Mucosa of rectum (tissue), 2 donors: ENCODE measurements around the gene MAS1L.

ENCODE experiments used
- H3K27ac ChIP-seq, 2 donors: one replicate each; pipeline ENCODE4 v1.7.0; 2013; ENCODE audit warnings: inconsistent platforms in 2 of 2, low read depth in 2 of 2, low read length in 2 of 2
- H3K27me3 ChIP-seq, 2 donors: one replicate each; pipeline ENCODE4 v1.7.0; 2013; ENCODE audit warnings: low read length in 2 of 2; ENCODE audit not compliant: control insufficient read depth in 2 of 2, insufficient read depth in 2 of 2
- H3K36me3 ChIP-seq, 2 donors: one replicate each; pipeline ENCODE4 v1.7.0; 2013; ENCODE audit warnings: low read length in 2 of 2; ENCODE audit not compliant: control insufficient read depth in 2 of 2, insufficient read depth in 2 of 2
- H3K4me1 ChIP-seq, 2 donors: one replicate each; pipeline ENCODE4 v1.7.0; 2013; ENCODE audit warnings: low read length in 2 of 2, mild to moderate bottlenecking in 1 of 2; ENCODE audit not compliant: control insufficient read depth in 2 of 2, insufficient read depth in 2 of 2
- H3K4me3 ChIP-seq, 2 donors: one replicate each; pipeline ENCODE4 v1.7.0; 2013; ENCODE audit warnings: low read length in 2 of 2
- H3K9ac ChIP-seq, 2 donors: one replicate each; pipeline ENCODE4 v1.7.0; 2013; ENCODE audit warnings: low read length in 2 of 2, low read depth in 1 of 2, mild to moderate bottlenecking in 1 of 2
- H3K9me3 ChIP-seq, 2 donors: one replicate each; pipeline ENCODE4 v1.7.0; 2013; ENCODE audit warnings: low read length in 2 of 2; ENCODE audit not compliant: control insufficient read depth in 2 of 2
- donor health status: healthy.
- donor health status: Normal muscosa, but diverticular disease.

MAS1L gene

DNA sequence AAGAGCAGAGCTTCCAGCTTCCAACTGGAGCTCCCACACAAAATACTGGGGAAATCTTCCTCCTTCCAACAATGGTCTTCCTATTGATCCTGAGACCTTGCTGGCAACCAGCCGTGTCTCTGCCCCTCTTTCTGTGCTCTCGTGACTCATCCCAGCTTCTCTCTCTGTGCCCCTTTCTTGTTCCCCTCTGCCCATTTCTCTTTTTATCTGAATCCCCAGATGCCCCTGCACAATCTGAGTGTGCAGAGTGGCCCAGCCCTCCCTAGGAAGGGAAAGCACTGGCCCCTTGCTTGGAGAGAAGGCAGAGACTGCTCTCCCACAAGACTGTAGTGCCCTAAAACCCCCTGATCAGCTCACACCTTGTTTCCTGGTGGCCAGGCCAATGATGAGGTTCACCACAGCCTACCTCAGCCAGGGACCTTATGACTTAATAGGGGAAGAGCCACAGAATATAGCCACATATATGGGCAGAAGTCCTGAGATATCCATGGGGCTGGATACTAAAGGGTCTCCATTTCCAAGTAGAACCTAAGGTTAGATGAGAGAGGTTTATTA lies 23.1 kb upstream of the MAS1L start:
- no peaks in the 10 kb centered on the region for H3K4me1 ChIP-seq
- no peaks in the 10 kb centered on the region for H3K36me3 ChIP-seq
- no peak overlapping the region for H3K4me3 ChIP-seq
- H3K27me3 ChIP-seq: no peaks in the 10 kb centered on the region
- no peaks in the 10 kb centered on the region for H3K9me3 ChIP-seq
- H3K27ac ChIP-seq: no peak overlapping the region
- no peak overlapping the region for H3K9ac ChIP-seq

DNA sequence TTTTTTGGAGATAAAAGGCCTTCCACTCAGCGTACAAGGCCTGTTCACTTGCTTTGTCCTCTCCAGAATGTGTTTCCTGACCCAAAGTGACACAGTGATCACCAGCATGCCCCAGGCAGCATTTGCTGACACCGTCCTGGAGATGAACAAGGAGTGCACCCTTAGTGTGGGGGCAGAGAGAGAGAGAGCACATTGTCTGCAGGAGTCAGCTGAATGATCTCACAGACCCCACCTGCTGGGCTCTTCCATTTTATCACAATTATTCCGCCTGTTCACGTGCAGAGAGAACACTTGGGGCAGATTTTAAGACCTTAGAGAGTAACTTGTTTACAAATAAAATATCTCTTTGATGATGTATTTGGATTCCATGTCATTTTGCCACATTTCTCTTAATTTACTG lies 22.4 kb upstream of the MAS1L start:
- Histone ChIP-seq H3K9ac (no peak overlapping the region), H3K9me3 (no peaks in the 10 kb centered on the region), H3K4me3 (no peak overlapping the region), H3K36me3 (no peaks in the 10 kb centered on the region), H3K27me3 (no peaks in the 10 kb centered on the region), H3K4me1 (no peaks in the 10 kb centered on the region), H3K27ac (no peak overlapping the region)

DNA sequence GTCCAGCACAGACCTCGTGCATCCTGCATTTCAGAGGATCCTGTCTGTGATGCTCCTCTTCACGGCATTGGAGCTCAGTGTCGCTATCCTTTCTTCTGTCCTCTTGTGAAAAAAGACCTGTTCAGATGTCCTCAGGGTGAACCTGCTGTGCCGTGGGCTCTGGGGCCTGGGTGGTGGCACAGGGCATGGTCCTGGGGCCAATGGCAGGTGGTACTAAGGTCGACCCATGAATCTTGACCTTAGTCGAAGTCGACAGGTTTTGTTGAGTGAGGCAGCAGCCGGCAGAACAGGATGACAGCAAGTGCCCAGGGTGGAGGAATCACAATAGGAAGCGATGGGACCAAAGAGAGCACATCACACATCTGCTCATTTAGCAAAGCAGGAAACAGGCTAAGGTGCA lies 22.0 kb upstream of the MAS1L start:
- no peaks in the 10 kb centered on the region for H3K36me3 ChIP-seq
- H3K4me3 ChIP-seq: no peak overlapping the region
- H3K9ac ChIP-seq: no peak overlapping the region
- H3K27me3 ChIP-seq: no peaks in the 10 kb centered on the region
- H3K27ac ChIP-seq: no peak overlapping the region
- H3K9me3 ChIP-seq: no peaks in the 10 kb centered on the region
- H3K4me1 ChIP-seq: no peaks in the 10 kb centered on the region

DNA sequence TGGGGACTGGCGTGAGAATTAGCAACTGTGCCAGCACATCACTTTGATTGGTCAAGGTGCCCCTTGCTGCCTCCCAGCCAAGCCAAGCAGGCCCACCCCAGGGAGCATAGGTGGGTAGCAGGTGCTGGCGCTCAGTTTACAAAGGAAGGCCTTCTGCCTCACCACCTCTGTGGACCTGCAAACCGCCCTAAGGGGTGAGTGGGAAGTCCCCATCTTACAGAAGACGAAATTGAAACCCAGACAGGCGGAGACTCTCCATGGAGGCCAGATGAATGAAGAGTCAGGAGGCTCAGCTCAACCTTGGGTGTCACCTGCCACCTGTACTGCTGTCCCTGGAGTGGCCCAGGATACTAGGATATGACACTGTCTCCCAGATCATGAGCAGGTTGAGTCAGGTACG lies 21.5 kb upstream of the MAS1L start:
- H3K27ac ChIP-seq: no peak overlapping the region
- no peak overlapping the region for H3K4me3 ChIP-seq
- no peak overlapping the region for H3K9ac ChIP-seq
- H3K4me1 ChIP-seq: no peaks in the 10 kb centered on the region
- no peaks in the 10 kb centered on the region for H3K9me3 ChIP-seq
- H3K27me3 ChIP-seq: no peaks in the 10 kb centered on the region
- no peaks in the 10 kb centered on the region for H3K36me3 ChIP-seq

DNA sequence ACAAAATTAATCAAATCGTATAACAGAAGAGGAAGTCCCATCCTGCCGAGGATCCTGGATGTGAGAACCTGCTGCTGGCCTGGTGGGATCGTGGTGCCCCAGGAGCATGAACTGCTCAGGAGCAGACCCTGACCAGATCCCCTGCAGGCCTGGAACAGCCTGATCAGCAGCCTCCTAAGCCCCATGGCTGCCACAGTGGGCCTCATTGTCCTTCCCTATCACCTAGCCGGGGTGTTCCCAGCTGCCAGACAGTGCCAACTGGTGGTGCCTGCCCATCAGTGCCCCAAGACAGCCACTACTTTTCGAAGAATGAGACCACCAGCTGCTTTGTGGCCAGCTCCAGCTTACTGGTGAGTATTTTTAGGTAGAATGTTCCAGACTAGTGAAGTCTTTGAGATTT lies 19.6 kb upstream of the MAS1L start:
- no peaks in the 10 kb centered on the region for H3K36me3 ChIP-seq
- no peak overlapping the region for H3K27ac ChIP-seq
- no peaks in the 10 kb centered on the region for H3K4me1 ChIP-seq
- no peaks in the 10 kb centered on the region for H3K27me3 ChIP-seq
- no peaks in the 10 kb centered on the region for H3K9me3 ChIP-seq
- H3K4me3 ChIP-seq: no peak overlapping the region
- no peak overlapping the region for H3K9ac ChIP-seq

DNA sequence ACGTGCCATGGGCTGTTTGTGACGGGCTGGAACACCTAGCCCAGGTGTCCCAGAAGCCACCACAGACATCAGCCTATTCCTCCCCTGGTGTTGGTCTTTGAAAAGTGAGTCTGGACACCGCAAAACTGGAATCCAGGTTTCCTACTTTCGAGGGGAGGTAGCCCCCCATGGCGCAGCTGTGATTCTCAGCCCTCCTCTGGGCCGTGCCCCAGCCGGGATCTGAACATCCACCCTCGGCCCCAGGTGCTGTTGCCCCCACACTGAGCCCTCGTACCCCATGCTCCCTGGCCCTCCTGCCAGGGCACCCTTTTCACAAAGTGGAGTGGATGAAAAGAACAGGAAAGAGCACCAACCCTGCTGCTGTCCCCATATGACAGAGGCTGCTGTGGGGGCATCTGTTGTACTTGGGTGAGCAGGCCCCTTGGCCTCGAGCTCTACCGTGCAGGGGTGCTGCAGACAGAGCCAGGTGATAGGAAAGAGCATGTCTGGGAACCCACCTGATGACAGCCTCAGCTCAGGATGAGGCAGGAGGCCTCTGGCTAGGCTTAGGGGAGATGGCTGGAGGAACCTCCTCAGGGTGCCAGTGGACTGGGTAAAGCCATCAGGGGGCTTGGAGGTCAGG lies 18.8 kb upstream of the MAS1L start:
- Histone ChIP-seq H3K27ac (no peak overlapping the region), H3K9me3 (no peaks in the 10 kb centered on the region), H3K27me3 (no peaks in the 10 kb centered on the region), H3K9ac (no peak overlapping the region), H3K4me1 (no peaks in the 10 kb centered on the region), H3K36me3 (no peaks in the 10 kb centered on the region), H3K4me3 (no peak overlapping the region)

DNA sequence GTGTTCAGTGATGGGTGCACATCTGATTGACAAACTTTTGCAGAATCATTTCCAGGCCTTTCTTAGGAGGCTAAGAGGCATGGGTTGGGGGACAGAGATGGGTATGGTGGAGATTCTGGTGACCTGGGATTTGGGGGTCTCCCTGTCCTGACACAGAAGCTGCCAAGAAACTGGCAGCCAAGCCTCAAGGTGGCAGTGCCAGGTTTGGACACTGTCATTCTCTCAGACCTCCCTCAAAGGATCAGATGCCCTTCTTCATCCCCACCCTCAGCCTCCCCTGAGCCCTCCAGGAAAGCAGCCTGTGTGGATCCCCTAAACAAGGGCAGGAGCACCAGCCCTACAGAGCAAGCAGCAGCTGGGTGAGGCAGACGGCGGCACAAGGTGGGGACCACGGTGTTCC lies 18.1 kb upstream of the MAS1L start:
- Histone ChIP-seq H3K4me3 (no peak overlapping the region), H3K36me3 (no peaks in the 10 kb centered on the region), H3K9me3 (no peaks in the 10 kb centered on the region), H3K27ac (no peak overlapping the region), H3K4me1 (no peaks in the 10 kb centered on the region), H3K9ac (no peak overlapping the region), H3K27me3 (no peaks in the 10 kb centered on the region)

DNA sequence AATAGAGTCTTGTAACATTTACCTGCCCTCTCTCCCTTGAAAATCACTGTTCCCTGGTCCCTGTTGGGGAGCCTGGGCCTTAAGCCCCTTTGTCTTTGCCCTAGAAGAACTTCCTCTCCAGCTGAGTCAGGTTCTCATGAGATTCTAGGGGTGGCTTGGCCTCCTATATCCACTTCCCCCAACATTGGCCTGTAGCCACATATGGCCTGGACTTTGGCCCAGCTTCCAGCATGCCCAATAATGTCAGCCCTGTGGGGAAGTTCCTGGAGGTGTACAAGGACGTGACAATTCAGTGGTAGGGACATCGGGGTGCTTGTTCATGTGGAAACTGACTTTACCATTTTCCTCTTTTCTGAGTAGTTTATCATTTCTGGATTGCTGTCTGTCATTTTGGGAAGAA lies 17.2 kb upstream of the MAS1L start:
- Histone ChIP-seq H3K4me3 (no peak overlapping the region), H3K27me3 (peaks cover 0 to 3% of the 10 kb centered on the region in 2 donors), H3K9ac (no peak overlapping the region), H3K36me3 (no peaks in the 10 kb centered on the region), H3K4me1 (no peaks in the 10 kb centered on the region), H3K27ac (no peak overlapping the region), H3K9me3 (no peaks in the 10 kb centered on the region)

DNA sequence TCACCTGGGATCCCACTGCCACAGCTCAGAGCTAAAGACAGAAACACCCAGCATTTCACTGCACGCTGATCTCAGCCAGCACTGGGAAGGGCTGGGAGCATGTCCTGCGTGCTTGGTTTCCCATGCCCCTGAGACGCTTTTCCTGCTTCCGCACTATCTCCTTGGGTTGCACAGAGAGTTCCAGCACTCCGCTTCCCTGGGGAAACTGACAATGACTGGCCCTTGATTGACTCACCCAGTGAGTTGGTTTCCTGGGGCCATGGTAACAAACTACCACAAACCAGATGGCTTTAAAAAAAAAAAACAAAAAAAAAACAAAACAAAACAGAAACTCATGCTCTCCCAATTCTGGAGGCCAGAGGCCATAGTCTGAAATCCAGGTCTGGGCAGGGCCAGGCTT lies 14.8 kb upstream of the MAS1L start:
- Histone ChIP-seq H3K27me3 (peaks cover 0 to 3% of the 10 kb centered on the region in 2 donors), H3K4me1 (no peaks in the 10 kb centered on the region), H3K9ac (no peak overlapping the region), H3K36me3 (no peaks in the 10 kb centered on the region), H3K27ac (no peak overlapping the region), H3K4me3 (no peak overlapping the region), H3K9me3 (no peaks in the 10 kb centered on the region)

DNA sequence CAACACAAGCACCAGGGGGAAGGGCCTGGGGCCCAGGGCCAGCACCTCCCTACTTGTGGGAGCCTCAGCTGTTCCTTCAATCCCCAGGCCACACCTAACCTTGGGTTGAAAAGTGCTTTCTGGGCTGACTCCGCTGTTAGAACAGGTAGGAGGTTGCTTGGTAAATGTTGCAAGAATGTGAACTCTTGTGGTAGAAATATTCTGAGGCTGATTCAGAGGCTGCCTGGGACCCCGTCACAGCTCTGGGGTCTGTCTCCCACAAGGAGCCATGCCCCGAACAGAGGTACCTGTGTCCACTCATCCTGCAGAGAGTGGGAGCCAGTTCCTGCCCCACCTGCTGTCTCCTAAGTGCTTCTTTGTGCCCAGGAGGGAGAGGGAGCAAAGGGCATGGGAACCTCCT lies 14.4 kb upstream of the MAS1L start:
- peaks cover 0 to 3% of the 10 kb centered on the region in 2 donors for H3K27me3 ChIP-seq
- H3K9ac ChIP-seq: no peak overlapping the region
- H3K36me3 ChIP-seq: no peaks in the 10 kb centered on the region
- no peaks in the 10 kb centered on the region for H3K9me3 ChIP-seq
- H3K27ac ChIP-seq: no peak overlapping the region
- no peak overlapping the region for H3K4me3 ChIP-seq
- H3K4me1 ChIP-seq: no peaks in the 10 kb centered on the region

DNA sequence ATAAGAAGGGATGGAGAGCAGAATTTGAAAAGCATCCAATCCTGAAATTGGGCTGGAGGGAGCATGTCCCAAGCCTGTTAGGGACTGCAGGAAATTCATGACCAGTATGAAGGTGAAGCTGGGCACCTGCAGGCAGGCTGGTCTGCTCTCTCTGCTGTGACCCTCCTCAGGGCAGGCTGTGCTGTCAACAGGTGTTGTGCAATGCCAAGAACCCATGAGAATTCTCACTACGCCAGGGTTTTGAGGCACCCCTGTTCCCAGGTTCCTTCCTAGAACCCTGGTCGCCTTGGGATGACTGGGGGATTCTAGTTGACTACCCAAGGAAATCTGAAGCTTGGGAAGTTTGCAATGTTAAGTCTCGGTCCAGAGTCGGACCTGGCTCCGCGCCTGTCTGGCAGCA lies 13.3 kb upstream of the MAS1L start:
- no peak overlapping the region for H3K27ac ChIP-seq
- no peak overlapping the region for H3K4me3 ChIP-seq
- peaks cover 0 to 3% of the 10 kb centered on the region in 2 donors for H3K27me3 ChIP-seq
- H3K36me3 ChIP-seq: no peaks in the 10 kb centered on the region
- no peak overlapping the region for H3K9ac ChIP-seq
- no peaks in the 10 kb centered on the region for H3K9me3 ChIP-seq
- H3K4me1 ChIP-seq: no peaks in the 10 kb centered on the region
